HG02798 (cell line): Measurements from ENCODE around the gene RELCH.

Experiments
- ATAC-seq: cut with Tn5 transposase; IDR thresholded peaks from one replicate; pipeline ENCODE4 v1.9.1; 2021; ENCODE audit warnings: mild to moderate bottlenecking; ENCODE audit not compliant: unreplicated experiment, poor library complexity

The RELCH gene

GRCh38 chr18:62334120-62334519 is 147.1 kb downstream of the RELCH start:
- ATAC-seq: no peak

- ATAC-seq: no peak
These were observed 148.4 kb downstream of the RELCH start for GRCh38 chr18:62335494-62335893.

GRCh38 chr18:62336618-62337017 is 149.6 kb downstream of the RELCH start:
- ATAC-seq: no peak

GRCh38 chr18:62337336-62337735 is 150.3 kb downstream of the RELCH start:
- ATAC-seq: no peak

GRCh38 chr18:62338446-62339105 is 151.5 kb downstream of the RELCH start:
- peak; percentile 51 for ATAC-seq

GRCh38 chr18:62339106-62339988 is 152.3 kb downstream of the RELCH start:
- no peak for ATAC-seq

- no peak for ATAC-seq
These were observed 153.9 kb downstream of the RELCH start for GRCh38 chr18:62340996-62341395.

GRCh38 chr18:62341473-62341872 is 154.4 kb downstream of the RELCH start:
- ATAC-seq: no peak

GRCh38 chr18:62342884-62343283 is 155.8 kb downstream of the RELCH start:
- no peak for ATAC-seq

- no peak for ATAC-seq
These were observed 156.3 kb downstream of the RELCH start for GRCh38 chr18:62343316-62343715.

- peak; percentile 47 for ATAC-seq
These were observed 158.9 kb downstream of the RELCH start for GRCh38 chr18:62345909-62346308.

GRCh38 chr18:62346333-62347088 is 159.5 kb downstream of the RELCH start:
- no peak for ATAC-seq

GRCh38 chr18:62347089-62347506 is 160.0 kb downstream of the RELCH start:
- no peak for ATAC-seq

GRCh38 chr18:62348474-62348873 is 161.4 kb downstream of the RELCH start:
- no peak for ATAC-seq

- no peak for ATAC-seq
These were observed 166.1 kb downstream of the RELCH start for GRCh38 chr18:62353170-62353569.

GRCh38 chr18:62354151-62354550 is 167.1 kb downstream of the RELCH start:
- no peak for ATAC-seq

GRCh38 chr18:62357079-62357719 is 170.1 kb downstream of the RELCH start:
- no peak for ATAC-seq
